GM12878 (cell line): ENCODE results near the gene PHKG2. TPM values are rescaled to one million over a fixed set of nuclear protein-coding genes. Genes with fewer than 3 reads are reported as not detected.

Source experiments
- BCL3 ChIP-seq: IDR thresholded peaks from 2 replicates; pipeline ENCODE4 v1.6.1; 2011; ENCODE audit warnings: borderline replicate concordance, low read depth, mild to moderate bottlenecking, moderate library complexity, low read length; ENCODE audit not compliant: insufficient read depth, poor library complexity, severe bottlenecking
- ELK1 ChIP-seq: IDR thresholded peaks from 2 replicates; pipeline ENCODE4 v1.6.1; 2012; ENCODE audit warnings: low read depth, low read length, improper control_type of control experiment
- EZH2 ChIP-seq: IDR thresholded peaks from 2 replicates; pipeline ENCODE4 v1.6.1; 2012; ENCODE audit warnings: low read depth, mild to moderate bottlenecking, control low read depth, inconsistent platforms, low read length, borderline replicate concordance; ENCODE audit not compliant: control insufficient read depth
- IKZF2 ChIP-seq, 2 experiments: fragments of 450-650 bp; IDR thresholded peaks; 2 replicates each; pipeline ENCODE4 v1.6.1; 2017; ENCODE audit warnings: mild to moderate bottlenecking in 2 of 2, moderate library complexity in 2 of 2
- NFYB ChIP-seq: IDR thresholded peaks from 2 replicates; pipeline ENCODE4 v1.6.1; 2011; ENCODE audit warnings: low read depth, mild to moderate bottlenecking, low read length, improper control_type of control experiment, moderate library complexity; ENCODE audit not compliant: insufficient read depth
- PML ChIP-seq: IDR thresholded peaks from 2 replicates; pipeline ENCODE4 v1.6.1; 2012; ENCODE audit warnings: low read length, inconsistent platforms
- SMAD1 ChIP-seq: fragments of 450-650 bp; IDR thresholded peaks from 2 replicates; pipeline ENCODE4 v1.6.1; 2018; ENCODE audit warnings: mild to moderate bottlenecking, low read depth; ENCODE audit not compliant: partially characterized antibody
- ZNF274 ChIP-seq: IDR thresholded peaks from one replicate; pipeline ENCODE4 v1.8.0; 2011; ENCODE audit not compliant: insufficient read length, insufficient read depth
- ZNF622 ChIP-seq: fragments of 450-650 bp; IDR thresholded peaks from 2 replicates; pipeline ENCODE4 v1.6.1; 2017; ENCODE audit warnings: mild to moderate bottlenecking, inconsistent platforms
- polyA plus RNA-seq, 11 experiments: library from polyadenylated mRNA; depleted of rRNA in 4 of 11; unstranded in 6 of 11; stranded (reverse) in 5 of 11; fragments of >200 nt; fragmentation: Nextera tagmentation in 4 of 11; fragmentation: Illumina TruSeq in 1 of 11; extraction: Ambion mirVana in 4 of 11; extraction: Trizol in 1 of 11; gene quantifications; 1 replicate in 1 of 11; 2 replicates in 10 of 11; pipeline versions ENCODE4 v1.2.1 to v1.2.3, GENCODE V29; 2011 to 2016; ENCODE audit warnings: inconsistent platforms in 2 of 11, missing spikeins in 2 of 11, low read depth in 1 of 11
- total RNA-seq, 4 experiments: library from RNA; depleted of rRNA in 3 of 4; stranded (reverse); fragments of >200 nt in 3 of 4; fragmentation: Illumina TruSeq in 1 of 4; extraction: Trizol in 1 of 4; gene quantifications; 2 replicates each; pipeline versions ENCODE4 v1.2.1 to v1.2.3, GENCODE V29; 2013 to 2021
- TF ChIP-seq, protein P1 (sequence below): IDR thresholded peaks from 2 replicates; pipeline ENCODE4 v1.6.1; 2012; ENCODE audit warnings: improper control_type of control experiment, low read depth, low read length; ENCODE audit not compliant: insufficient replicate concordance
- TF ChIP-seq, protein P2 (sequence below): fragments of 450-650 bp; formaldehyde crosslinking; IDR thresholded peaks from 2 replicates; pipeline ENCODE4 v1.5.0; 2022; ENCODE audit warnings: mild to moderate bottlenecking, missing genetic modification characterization
- TF ChIP-seq, protein P3 (sequence below): fragments of 450-650 bp; IDR thresholded peaks from 2 replicates; pipeline ENCODE4 v1.6.1; 2016; ENCODE audit warnings: mild to moderate bottlenecking, moderate library complexity, borderline replicate concordance

Gene PHKG2
- total and polyA plus RNA-seq, 10 of the 15 experiments (the other 5 are each of a cell fraction or from before 2014, with no cell fraction given) = 5.2 to 50.1 (median 37.2) TPM

DNA sequence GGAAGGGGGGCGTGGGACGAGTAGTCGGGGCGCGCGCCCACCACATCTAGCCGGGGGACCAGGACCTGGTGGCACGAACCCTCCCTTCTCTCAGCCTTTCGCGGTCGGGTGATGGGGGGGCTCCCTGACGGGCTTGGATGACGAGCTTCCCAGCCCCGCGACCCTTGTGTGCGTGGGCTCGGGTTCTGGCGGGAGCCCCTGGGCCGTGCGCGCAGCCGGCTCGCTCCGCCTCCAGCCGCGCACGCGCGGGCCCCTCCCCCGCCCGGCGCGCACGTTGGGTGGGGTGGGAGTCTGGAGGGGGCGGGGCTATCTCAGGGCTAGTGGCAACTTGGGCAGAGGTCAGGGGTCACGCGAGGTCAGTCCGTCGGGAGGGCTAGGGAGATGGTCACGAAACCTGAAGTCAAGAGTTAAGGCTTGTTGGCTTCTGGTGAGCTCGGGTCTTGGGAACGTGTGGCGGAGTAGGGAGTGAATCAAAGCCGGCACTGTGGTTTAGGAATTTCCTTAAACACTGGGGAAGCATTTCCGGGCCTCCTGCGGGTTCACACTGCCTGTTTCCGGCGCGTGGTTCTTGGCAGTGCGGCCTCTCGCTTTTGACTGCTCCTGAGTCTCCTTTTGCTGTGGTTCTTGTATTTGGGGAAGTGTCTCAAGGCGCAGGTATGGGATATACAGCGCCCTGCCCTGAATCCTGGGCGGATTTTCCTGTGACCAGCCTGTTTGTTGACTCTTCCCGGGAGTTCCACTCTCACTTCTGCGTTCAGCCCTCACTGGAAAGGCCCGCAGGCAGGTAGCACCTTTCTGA lies 49.2 kb upstream of the PHKG2 start, which contains the start of gene SRCAP (continued):
- TF ChIP-seq BCL3 (peak; percentile 28), PML (no peak), ZNF622 (no peak), NFYB (no peak), ZNF274 (no peak), IKZF2 (IDR thresholded peaks at IDR 0.05) (peak; percentile 70 to 75), EZH2 (no peak), SMAD1 (no peak), ELK1 (no peak)
- TF ChIP-seq, protein P1, sequence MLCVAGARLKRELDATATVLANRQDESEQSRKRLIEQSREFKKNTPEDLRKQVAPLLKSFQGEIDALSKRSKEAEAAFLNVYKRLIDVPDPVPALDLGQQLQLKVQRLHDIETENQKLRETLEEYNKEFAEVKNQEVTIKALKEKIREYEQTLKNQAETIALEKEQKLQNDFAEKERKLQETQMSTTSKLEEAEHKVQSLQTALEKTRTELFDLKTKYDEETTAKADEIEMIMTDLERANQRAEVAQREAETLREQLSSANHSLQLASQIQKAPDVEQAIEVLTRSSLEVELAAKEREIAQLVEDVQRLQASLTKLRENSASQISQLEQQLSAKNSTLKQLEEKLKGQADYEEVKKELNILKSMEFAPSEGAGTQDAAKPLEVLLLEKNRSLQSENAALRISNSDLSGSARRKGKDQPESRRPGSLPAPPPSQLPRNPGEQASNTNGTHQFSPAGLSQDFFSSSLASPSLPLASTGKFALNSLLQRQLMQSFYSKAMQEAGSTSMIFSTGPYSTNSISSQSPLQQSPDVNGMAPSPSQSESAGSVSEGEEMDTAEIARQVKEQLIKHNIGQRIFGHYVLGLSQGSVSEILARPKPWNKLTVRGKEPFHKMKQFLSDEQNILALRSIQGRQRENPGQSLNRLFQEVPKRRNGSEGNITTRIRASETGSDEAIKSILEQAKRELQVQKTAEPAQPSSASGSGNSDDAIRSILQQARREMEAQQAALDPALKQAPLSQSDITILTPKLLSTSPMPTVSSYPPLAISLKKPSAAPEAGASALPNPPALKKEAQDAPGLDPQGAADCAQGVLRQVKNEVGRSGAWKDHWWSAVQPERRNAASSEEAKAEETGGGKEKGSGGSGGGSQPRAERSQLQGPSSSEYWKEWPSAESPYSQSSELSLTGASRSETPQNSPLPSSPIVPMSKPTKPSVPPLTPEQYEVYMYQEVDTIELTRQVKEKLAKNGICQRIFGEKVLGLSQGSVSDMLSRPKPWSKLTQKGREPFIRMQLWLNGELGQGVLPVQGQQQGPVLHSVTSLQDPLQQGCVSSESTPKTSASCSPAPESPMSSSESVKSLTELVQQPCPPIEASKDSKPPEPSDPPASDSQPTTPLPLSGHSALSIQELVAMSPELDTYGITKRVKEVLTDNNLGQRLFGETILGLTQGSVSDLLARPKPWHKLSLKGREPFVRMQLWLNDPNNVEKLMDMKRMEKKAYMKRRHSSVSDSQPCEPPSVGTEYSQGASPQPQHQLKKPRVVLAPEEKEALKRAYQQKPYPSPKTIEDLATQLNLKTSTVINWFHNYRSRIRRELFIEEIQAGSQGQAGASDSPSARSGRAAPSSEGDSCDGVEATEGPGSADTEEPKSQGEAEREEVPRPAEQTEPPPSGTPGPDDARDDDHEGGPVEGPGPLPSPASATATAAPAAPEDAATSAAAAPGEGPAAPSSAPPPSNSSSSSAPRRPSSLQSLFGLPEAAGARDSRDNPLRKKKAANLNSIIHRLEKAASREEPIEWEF = no peak
- TF ChIP-seq, protein P2, sequence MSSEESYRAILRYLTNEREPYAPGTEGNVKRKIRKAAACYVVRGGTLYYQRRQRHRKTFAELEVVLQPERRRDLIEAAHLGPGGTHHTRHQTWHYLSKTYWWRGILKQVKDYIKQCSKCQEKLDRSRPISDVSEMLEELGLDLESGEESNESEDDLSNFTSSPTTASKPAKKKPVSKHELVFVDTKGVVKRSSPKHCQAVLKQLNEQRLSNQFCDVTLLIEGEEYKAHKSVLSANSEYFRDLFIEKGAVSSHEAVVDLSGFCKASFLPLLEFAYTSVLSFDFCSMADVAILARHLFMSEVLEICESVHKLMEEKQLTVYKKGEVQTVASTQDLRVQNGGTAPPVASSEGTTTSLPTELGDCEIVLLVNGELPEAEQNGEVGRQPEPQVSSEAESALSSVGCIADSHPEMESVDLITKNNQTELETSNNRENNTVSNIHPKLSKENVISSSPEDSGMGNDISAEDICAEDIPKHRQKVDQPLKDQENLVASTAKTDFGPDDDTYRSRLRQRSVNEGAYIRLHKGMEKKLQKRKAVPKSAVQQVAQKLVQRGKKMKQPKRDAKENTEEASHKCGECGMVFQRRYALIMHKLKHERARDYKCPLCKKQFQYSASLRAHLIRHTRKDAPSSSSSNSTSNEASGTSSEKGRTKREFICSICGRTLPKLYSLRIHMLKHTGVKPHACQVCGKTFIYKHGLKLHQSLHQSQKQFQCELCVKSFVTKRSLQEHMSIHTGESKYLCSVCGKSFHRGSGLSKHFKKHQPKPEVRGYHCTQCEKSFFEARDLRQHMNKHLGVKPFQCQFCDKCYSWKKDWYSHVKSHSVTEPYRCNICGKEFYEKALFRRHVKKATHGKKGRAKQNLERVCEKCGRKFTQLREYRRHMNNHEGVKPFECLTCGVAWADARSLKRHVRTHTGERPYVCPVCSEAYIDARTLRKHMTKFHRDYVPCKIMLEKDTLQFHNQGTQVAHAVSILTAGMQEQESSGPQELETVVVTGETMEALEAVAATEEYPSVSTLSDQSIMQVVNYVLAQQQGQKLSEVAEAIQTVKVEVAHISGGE (CRISPR knock-in tag) = no peak
- TF ChIP-seq, protein P3, sequence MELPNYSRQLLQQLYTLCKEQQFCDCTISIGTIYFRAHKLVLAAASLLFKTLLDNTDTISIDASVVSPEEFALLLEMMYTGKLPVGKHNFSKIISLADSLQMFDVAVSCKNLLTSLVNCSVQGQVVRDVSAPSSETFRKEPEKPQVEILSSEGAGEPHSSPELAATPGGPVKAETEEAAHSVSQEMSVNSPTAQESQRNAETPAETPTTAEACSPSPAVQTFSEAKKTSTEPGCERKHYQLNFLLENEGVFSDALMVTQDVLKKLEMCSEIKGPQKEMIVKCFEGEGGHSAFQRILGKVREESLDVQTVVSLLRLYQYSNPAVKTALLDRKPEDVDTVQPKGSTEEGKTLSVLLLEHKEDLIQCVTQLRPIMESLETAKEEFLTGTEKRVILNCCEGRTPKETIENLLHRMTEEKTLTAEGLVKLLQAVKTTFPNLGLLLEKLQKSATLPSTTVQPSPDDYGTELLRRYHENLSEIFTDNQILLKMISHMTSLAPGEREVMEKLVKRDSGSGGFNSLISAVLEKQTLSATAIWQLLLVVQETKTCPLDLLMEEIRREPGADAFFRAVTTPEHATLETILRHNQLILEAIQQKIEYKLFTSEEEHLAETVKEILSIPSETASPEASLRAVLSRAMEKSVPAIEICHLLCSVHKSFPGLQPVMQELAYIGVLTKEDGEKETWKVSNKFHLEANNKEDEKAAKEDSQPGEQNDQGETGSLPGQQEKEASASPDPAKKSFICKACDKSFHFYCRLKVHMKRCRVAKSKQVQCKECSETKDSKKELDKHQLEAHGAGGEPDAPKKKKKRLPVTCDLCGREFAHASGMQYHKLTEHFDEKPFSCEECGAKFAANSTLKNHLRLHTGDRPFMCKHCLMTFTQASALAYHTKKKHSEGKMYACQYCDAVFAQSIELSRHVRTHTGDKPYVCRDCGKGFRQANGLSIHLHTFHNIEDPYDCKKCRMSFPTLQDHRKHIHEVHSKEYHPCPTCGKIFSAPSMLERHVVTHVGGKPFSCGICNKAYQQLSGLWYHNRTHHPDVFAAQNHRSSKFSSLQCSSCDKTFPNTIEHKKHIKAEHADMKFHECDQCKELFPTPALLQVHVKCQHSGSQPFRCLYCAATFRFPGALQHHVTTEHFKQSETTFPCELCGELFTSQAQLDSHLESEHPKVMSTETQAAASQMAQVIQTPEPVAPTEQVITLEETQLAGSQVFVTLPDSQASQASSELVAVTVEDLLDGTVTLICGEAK = peak; percentile 78; the same call in 1 of the 2 replicates
